Neuron (in vitro differentiated cells): Measurements from ENCODE around the gene ITIH5.
"Not testable (repeated sequence)": the region's sequence is repeated elsewhere in the genome, so short reads cannot be mapped to it uniquely, and the experiment has no call there.

Source experiments
- H2AFZ ChIP-seq: one replicate; pipeline ENCODE4 v1.6.1; 2013; ENCODE audit warnings: low read depth, mild to moderate bottlenecking, inconsistent platforms, low read length, moderate library complexity
- H3K27me3 ChIP-seq: one replicate; pipeline ENCODE4 v1.6.1; 2013; ENCODE audit warnings: low read length; ENCODE audit not compliant: insufficient read depth
- H3K36me3 ChIP-seq: one replicate; pipeline ENCODE4 v1.6.1; 2013; ENCODE audit warnings: low read length; ENCODE audit not compliant: insufficient read depth
- H3K4me1 ChIP-seq: one replicate; pipeline ENCODE4 v1.6.1; 2013; ENCODE audit warnings: low read length; ENCODE audit not compliant: insufficient read depth
- H3K4me3 ChIP-seq: 2 replicates; pipeline ENCODE4 v1.5.1; 2013; ENCODE audit warnings: mild to moderate bottlenecking, low read length, moderate library complexity
- H3K9me3 ChIP-seq: one replicate; pipeline ENCODE4 v1.6.1; 2013; ENCODE audit warnings: low read length

ITIH5 gene

GRCh38 chr10:7701158-7701742 lies 34.5 kb upstream of the ITIH5 start:
- H3K9me3 ChIP-seq, result no peaks in the 10 kb centered on the region
- no peak overlapping the region for H2AFZ ChIP-seq
- peaks cover under 1% of the 10 kb centered on the region for H3K27me3 ChIP-seq
- H3K36me3 ChIP-seq, result no peaks in the 10 kb centered on the region
- H3K4me1 ChIP-seq, result peaks cover 3% of the 10 kb centered on the region
- H3K4me3 ChIP-seq, result no peak overlapping the region

GRCh38 chr10:7700577-7701125 lies 33.9 kb upstream of the ITIH5 start:
- no peak overlapping the region for H3K4me3 ChIP-seq
- peaks cover 3% of the 10 kb centered on the region for H3K4me1 ChIP-seq
- no peak overlapping the region for H2AFZ ChIP-seq
- no peaks in the 10 kb centered on the region for H3K27me3 ChIP-seq
- no peaks in the 10 kb centered on the region for H3K36me3 ChIP-seq
- H3K9me3 ChIP-seq, result no peaks in the 10 kb centered on the region

GRCh38 chr10:7697426-7697825 lies 30.7 kb upstream of the ITIH5 start:
- H3K4me3 ChIP-seq, result no peak overlapping the region
- no peaks in the 10 kb centered on the region for H3K27me3 ChIP-seq
- peaks cover 3% of the 10 kb centered on the region for H3K4me1 ChIP-seq
- H3K9me3 ChIP-seq, result no peaks in the 10 kb centered on the region
- H3K36me3 ChIP-seq, result no peaks in the 10 kb centered on the region
- H2AFZ ChIP-seq, result no peak overlapping the region

GRCh38 chr10:7696545-7696944 lies 29.8 kb upstream of the ITIH5 start:
- no peaks in the 10 kb centered on the region for H3K27me3 ChIP-seq
- no peak overlapping the region for H3K4me3 ChIP-seq
- H3K9me3 ChIP-seq, result no peaks in the 10 kb centered on the region
- H3K4me1 ChIP-seq, result peaks cover 3% of the 10 kb centered on the region
- H2AFZ ChIP-seq, result no peak overlapping the region
- no peaks in the 10 kb centered on the region for H3K36me3 ChIP-seq

- H3K9me3 ChIP-seq, H3K4me1 ChIP-seq, H3K36me3 ChIP-seq, H3K4me3 ChIP-seq, H3K27me3 ChIP-seq, H2AFZ ChIP-seq: not testable (repeated sequence)
Observed at GRCh38 chr10:7693194-7693593, 26.4 kb upstream of the ITIH5 start.

- H3K27me3 ChIP-seq, H3K4me1 ChIP-seq, H3K9me3 ChIP-seq, H3K36me3 ChIP-seq, H2AFZ ChIP-seq, H3K4me3 ChIP-seq: not testable (repeated sequence)
Observed at GRCh38 chr10:7692368-7692767, 25.6 kb upstream of the ITIH5 start.

GRCh38 chr10:7690885-7691597 lies 24.3 kb upstream of the ITIH5 start:
- H3K4me3 ChIP-seq, H3K9me3 ChIP-seq, H3K36me3 ChIP-seq, H3K4me1 ChIP-seq, H3K27me3 ChIP-seq, H2AFZ ChIP-seq: not testable (repeated sequence)

GRCh38 chr10:7689591-7689990 lies 22.8 kb upstream of the ITIH5 start:
- H2AFZ ChIP-seq, result no peak overlapping the region
- no peaks in the 10 kb centered on the region for H3K36me3 ChIP-seq
- H3K27me3 ChIP-seq, result no peaks in the 10 kb centered on the region
- H3K4me3 ChIP-seq, result no peak overlapping the region
- H3K9me3 ChIP-seq, result no peaks in the 10 kb centered on the region
- H3K4me1 ChIP-seq, result no peaks in the 10 kb centered on the region

- H3K36me3 ChIP-seq, result no peaks in the 10 kb centered on the region
- no peaks in the 10 kb centered on the region for H3K27me3 ChIP-seq
- no peak overlapping the region for H3K4me3 ChIP-seq
- H2AFZ ChIP-seq, result no peak overlapping the region
- H3K4me1 ChIP-seq, result no peaks in the 10 kb centered on the region
- no peaks in the 10 kb centered on the region for H3K9me3 ChIP-seq
Observed at GRCh38 chr10:7687228-7687907, 20.6 kb upstream of the ITIH5 start.

- Histone ChIP-seq H3K27me3 (no peaks in the 10 kb centered on the region), H3K9me3 (no peaks in the 10 kb centered on the region), H2AFZ (no peak overlapping the region), H3K4me1 (no peaks in the 10 kb centered on the region), H3K36me3 (no peaks in the 10 kb centered on the region), H3K4me3 (no peak overlapping the region)
Observed at GRCh38 chr10:7686351-7687171, 19.8 kb upstream of the ITIH5 start.

GRCh38 chr10:7680078-7680477 lies 13.3 kb upstream of the ITIH5 start:
- not testable (repeated sequence) for H3K4me3 ChIP-seq, H3K27me3 ChIP-seq, H2AFZ ChIP-seq

GRCh38 chr10:7679256-7679655 lies 12.5 kb upstream of the ITIH5 start:
- no peaks in the 10 kb centered on the region for H3K36me3 ChIP-seq
- H3K27me3 ChIP-seq, result no peaks in the 10 kb centered on the region
- no peak overlapping the region for H3K4me3 ChIP-seq
- no peaks in the 10 kb centered on the region for H3K9me3 ChIP-seq
- no peak overlapping the region for H2AFZ ChIP-seq
- H3K4me1 ChIP-seq, result no peaks in the 10 kb centered on the region

More at GRCh38 chr10:7680078-7680477, 13.3 kb upstream of the ITIH5 start:
- H3K36me3 ChIP-seq, H3K9me3 ChIP-seq, H3K4me1 ChIP-seq: not testable (repeated sequence)
